Measurements from ENCODE around the gene MECR. TPM values are rescaled to one million over a fixed set of nuclear protein-coding genes. Genes with fewer than 3 reads are reported as not detected.

MECR gene
- total RNA-seq, 1 donor from 2014 or later: 28.7 TPM

DNA sequence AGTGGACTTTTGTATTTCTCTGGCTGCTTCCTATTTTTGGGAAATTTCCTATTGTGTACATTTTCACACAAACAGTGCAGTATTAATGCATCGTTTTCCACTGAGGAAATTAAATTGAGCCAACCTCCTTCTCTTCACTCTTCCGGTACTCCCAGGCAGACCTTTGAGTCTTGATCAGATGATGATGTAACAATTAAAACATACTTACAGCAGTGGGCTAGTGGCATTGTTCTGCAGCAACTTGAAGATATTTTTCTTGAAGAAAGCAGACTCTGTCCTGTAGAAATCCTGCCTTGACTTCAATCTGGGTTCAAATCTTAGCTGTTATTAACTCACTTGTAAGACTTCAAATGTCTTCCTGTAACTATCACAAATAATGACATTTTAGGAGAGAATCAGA lies 88.0 kb downstream of the MECR start:
- peaks cover 6% of the 10 kb centered on the region for H3K4me1 Mint-ChIP-seq (ENCODE audit: unreplicated experiment)
- peaks cover 28% of the 10 kb centered on the region for H3K36me3 Mint-ChIP-seq
- no peaks in the 10 kb centered on the region for H3K27me3 Mint-ChIP-seq
- TF ChIP-seq, protein P1, sequence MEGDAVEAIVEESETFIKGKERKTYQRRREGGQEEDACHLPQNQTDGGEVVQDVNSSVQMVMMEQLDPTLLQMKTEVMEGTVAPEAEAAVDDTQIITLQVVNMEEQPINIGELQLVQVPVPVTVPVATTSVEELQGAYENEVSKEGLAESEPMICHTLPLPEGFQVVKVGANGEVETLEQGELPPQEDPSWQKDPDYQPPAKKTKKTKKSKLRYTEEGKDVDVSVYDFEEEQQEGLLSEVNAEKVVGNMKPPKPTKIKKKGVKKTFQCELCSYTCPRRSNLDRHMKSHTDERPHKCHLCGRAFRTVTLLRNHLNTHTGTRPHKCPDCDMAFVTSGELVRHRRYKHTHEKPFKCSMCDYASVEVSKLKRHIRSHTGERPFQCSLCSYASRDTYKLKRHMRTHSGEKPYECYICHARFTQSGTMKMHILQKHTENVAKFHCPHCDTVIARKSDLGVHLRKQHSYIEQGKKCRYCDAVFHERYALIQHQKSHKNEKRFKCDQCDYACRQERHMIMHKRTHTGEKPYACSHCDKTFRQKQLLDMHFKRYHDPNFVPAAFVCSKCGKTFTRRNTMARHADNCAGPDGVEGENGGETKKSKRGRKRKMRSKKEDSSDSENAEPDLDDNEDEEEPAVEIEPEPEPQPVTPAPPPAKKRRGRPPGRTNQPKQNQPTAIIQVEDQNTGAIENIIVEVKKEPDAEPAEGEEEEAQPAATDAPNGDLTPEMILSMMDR (conservative IDR thresholded peaks at IDR 0.05): no peak
- DNase-seq (ENCODE audit: extremely low spot score, unreplicated experiment): no peak
- no peak overlapping the region for H3K4me3 Mint-ChIP-seq
- no peaks in the 10 kb centered on the region for H3K9me3 Mint-ChIP-seq
- H3K27ac Mint-ChIP-seq: no peak overlapping the region

Other genes starting within 250 kb of the MECR start
- 4.5 and 8.3 TPM in 2 replicates for gene TMEM200B, start 107.0 kb downstream of the MECR start, total RNA-seq (ENCODE audit: low replicate concordance)
- gene SRSF4, start 49.0 kb downstream of the MECR start, total RNA-seq (ENCODE audit: low replicate concordance): 68.9 and 85.3 TPM in 2 replicates
- 66.6 and 129 TPM in 2 replicates for gene PTPRU, start 5.6 kb upstream of the MECR start, total RNA-seq (ENCODE audit: low replicate concordance)

All from type B pancreatic cell (in vitro differentiated cells).